HG02870 (cell line): ENCODE data around the gene TGM1.

Source experiments
- ATAC-seq: cut with Tn5 transposase; IDR thresholded peaks from one replicate; pipeline ENCODE4 v1.9.1; 2021; ENCODE audit warnings: mild to moderate bottlenecking, moderate library complexity; ENCODE audit not compliant: unreplicated experiment

TGM1 gene

GRCh38 chr14:24271134-24271833 lies 8.3 kb upstream of the TGM1 start, which contains the start of gene RABGGTA:
Gene RABGGTA (minus strand): TSS chr14:24271597. CDS start chr14:24271115, 482 bp downstream.
- ATAC-seq: peak; percentile 80

GRCh38 chr14:24270537-24271133 lies 7.7 kb upstream of the TGM1 start:
- ATAC-seq: no peak

- no peak for ATAC-seq
These were observed 7.0 kb upstream of the TGM1 start for GRCh38 chr14:24269910-24270536.

- ATAC-seq: no peak
These were observed 6.4 kb upstream of the TGM1 start for GRCh38 chr14:24269368-24269767.

- ATAC-seq: no peak
These were observed 5.2 kb upstream of the TGM1 start for GRCh38 chr14:24268225-24268624.

GRCh38 chr14:24267516-24267915 lies 4.5 kb upstream of the TGM1 start:
- no peak for ATAC-seq

GRCh38 chr14:24266344-24267244 lies 3.6 kb upstream of the TGM1 start:
- ATAC-seq: no peak

- no peak for ATAC-seq
These were observed 1.3 kb upstream of the TGM1 start for GRCh38 chr14:24264298-24264697.

GRCh38 chr14:24263848-24264247 lies 871 bp upstream of the TGM1 start:
- no peak for ATAC-seq

GRCh38 chr14:24261969-24262327 lies 1.0 kb downstream of the TGM1 start:
- ATAC-seq: no peak

GRCh38 chr14:24261256-24261968 lies 1.6 kb downstream of the TGM1 start:
- ATAC-seq: no peak

- no peak for ATAC-seq
These were observed 2.2 kb downstream of the TGM1 start for GRCh38 chr14:24260780-24261157.

GRCh38 chr14:24260026-24260779 lies 2.8 kb downstream of the TGM1 start:
- ATAC-seq: no peak

- no peak for ATAC-seq
These were observed 3.5 kb downstream of the TGM1 start for GRCh38 chr14:24259282-24260025.

- ATAC-seq: no peak
These were observed 4.3 kb downstream of the TGM1 start for GRCh38 chr14:24258548-24259265.

- no peak for ATAC-seq
These were observed 4.9 kb downstream of the TGM1 start for GRCh38 chr14:24258119-24258518.

- ATAC-seq: no peak
These were observed 6.0 kb downstream of the TGM1 start for GRCh38 chr14:24256960-24257359.

- ATAC-seq: no peak
These were observed 6.9 kb downstream of the TGM1 start for GRCh38 chr14:24255931-24256711.
